CD1c-positive myeloid dendritic cell (primary cell): ENCODE data around the gene PDZD7.
A peak's percentile ranks its signal among the peaks of the same experiment; 100 is the strongest.

Experiments used
- DNase-seq: peaks from one replicate; pipeline ENCODE4 v3.0.0-alpha.2; 2016; ENCODE audit errors: extremely low spot score

The PDZD7 gene

GRCh38 chr10:100968062-100968736, 62.7 kb downstream of the PDZD7 start:
- no peak for DNase-seq

DNA sequence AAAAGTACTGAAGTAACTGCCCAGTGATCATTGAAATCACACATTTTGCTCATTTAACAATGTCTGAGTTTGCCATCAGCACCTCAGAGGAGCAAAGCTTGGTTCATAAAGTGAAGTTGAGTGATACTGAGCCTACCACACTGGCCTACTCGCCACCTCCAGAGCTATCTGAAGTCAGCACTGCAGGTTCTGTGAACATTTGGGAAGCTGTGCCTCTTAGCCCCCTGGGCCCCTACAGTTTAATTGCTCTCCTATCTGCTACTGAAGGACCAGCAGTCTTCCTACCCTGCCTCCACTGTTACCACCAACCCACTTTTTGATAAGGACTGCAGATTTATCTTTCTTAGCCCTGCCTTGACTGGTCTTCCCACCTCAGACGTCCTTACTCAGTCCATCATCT, 63.6 kb downstream of the PDZD7 start:
- DNase-seq: no peak

- DNase-seq: no peak
Observed at GRCh38 chr10:100966887-100967286, 64.0 kb downstream of the PDZD7 start.

- no peak for DNase-seq
Observed at GRCh38 chr10:100965820-100966219, 65.1 kb downstream of the PDZD7 start.

- no peak for DNase-seq
Observed at GRCh38 chr10:100963826-100964225, 67.1 kb downstream of the PDZD7 start.

DNA sequence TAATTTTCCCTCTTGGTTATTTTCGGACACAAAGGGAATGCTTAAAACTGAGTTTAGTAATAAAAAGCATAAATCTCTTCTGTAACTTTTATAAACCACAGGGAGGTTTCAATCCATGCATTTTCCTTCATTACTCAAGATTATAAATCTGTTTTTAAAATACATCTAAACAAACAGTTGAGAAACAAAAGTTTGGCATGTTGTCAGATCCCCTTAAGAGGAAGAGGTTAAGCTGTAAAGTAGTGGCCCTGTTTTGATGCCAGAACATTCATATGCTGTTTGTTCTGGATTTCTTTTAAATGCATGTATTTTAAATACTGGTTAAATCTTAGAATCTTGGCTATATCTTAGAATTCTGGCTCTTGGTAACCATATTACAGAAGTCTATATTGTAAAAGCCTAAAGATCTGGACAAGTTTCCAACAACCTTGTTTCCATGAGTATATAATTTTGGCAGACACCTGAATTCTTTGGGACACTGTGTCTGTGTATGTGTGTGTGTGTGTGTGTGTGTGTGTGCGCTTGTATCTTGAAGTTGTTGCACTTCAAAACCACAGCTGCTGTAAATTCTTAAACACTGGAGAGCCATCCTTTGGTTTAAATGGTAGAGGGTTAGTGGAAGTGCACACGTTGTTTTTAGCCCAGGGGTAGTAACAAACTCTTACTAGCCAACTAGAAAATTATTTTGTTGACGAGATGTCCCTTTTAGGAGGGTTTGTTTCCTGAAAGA, 68.4 kb downstream of the PDZD7 start:
- no peak for DNase-seq

DNA sequence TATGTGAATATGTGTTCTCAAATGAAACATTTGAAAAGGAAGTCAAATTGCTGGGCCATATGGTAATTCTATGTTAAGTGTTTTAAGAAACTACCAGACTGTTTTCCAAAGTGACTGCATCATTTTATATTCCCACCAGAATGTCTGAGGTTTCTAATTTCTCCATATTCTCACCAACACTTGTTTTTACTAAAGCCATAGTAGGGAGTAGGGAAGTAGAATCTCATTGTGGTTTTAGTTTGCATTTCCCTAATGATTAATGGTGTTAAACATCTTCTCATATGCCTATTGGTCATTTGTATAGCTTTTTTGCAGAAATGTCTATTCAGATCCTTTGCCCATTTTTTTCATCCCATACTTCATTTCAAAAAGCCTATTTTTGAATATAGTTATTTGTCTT, 70.7 kb downstream of the PDZD7 start:
- DNase-seq: peak; percentile 72
